GM12872 (cell line): Measurements from ENCODE around the gene SNRNP25.

Experiments used
- CTCF ChIP-seq: IDR thresholded peaks from 3 replicates; pipeline ENCODE4 v1.5.1; 2011; ENCODE audit warnings: low read depth, mild to moderate bottlenecking, low read length, moderate library complexity; ENCODE audit not compliant: insufficient read depth

The SNRNP25 gene

DNA sequence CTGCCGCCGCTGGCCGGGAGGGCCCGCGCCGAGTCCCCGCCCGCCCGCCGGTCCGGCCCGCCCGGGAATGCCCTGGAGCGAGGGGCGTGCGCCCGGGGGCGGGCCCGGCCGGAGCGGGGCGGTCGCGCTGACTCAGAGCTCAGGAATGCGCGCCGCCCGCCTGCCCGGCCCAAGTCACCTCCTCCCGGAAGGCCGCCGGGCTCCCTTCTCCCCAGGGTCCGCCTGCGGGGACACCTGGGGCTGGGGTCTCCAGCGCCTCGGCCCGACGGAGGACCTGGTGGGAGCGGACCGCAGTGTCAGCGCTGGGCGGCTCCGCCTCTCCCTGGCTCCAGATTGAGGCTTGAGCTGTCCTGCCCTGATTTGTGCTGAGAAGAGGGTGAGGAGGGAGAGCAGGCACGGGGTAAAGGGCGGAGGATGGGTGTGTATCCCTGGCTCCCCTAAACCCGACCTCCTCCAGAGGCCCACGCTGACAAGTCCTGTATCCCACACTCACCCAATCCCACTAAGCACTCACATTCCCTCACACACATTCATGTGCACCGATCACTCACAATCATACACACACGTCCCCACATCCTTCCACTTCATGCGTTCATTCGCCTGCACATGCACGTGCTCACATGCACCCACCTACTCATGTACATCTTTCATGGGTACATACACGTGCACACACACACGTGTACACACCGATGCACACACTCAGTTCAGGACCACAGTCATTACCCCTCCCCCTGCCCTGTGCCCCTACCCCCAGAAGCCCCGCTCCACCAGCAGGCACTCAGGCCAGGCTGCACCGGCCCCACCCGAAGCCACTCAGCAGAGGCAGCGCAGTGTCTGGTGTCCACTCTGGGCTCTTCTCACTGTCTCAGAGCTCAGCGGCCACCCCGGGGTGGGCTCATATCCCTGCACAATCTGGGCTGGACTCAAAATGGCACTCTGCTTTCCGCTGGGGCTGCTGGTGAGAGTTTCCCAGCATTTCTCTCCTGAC, 19.2 kb downstream of the SNRNP25 start, which contains the start of gene RHBDF1:
Gene RHBDF1, minus strand, starts transcription at position 71 of the 988 bp plus-strand sequence. CDS start 7,616 bp downstream, outside the sequence.
- no peak for TF ChIP-seq CTCF

DNA sequence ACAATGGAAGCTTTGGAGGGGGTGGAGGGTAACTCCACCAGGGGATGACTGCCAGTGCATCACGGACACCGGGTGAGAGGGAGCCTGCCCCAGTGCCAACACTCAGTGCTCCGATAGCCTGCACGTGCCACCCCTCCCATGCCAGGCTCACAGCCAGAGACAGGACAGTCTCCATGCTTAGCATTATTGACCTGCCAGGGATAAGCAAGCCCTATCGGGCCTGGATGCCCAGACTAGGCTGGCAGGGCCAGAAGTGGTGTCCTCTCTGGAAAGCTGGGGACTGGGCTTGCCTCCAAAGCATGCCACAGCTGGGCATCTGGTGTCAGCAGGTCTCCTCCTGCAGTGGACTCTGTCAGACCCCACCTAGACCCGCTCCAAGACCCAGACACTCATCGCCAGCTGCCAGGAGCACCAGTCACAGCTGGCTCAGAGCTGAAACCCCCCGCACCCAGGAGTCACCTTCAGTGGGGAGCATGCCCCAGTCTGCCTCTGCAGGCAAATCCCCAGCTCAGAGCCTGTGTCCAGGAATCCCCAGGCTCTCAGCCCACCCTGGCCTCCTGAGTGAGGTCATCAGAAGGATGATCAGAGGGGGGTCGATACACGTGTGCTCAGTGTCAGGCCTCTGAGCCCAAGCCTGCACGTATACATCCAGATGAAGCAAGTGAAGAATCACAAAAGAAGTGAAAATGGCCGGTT, 20.6 kb downstream of the SNRNP25 start:
- TF ChIP-seq CTCF = no peak

GRCh38 chr16:74747-75334, 21.2 kb downstream of the SNRNP25 start:
- TF ChIP-seq CTCF = no peak

GRCh38 chr16:75580-76501, 22.2 kb downstream of the SNRNP25 start:
- TF ChIP-seq CTCF = no peak

- TF ChIP-seq CTCF = no peak
These were observed 23.1 kb downstream of the SNRNP25 start for GRCh38 chr16:76535-77272.

GRCh38 chr16:77273-77806, 23.7 kb downstream of the SNRNP25 start:
- TF ChIP-seq CTCF = no peak
